Muscle layer of duodenum (tissue), 2 donors: Measurements from ENCODE around the gene SCGB1D1.
"Not testable (repeated sequence)": the region's sequence is repeated elsewhere in the genome, so short reads cannot be mapped to it uniquely, and the experiment has no call there.

Source experiments
- H3K27ac ChIP-seq: one replicate; pipeline ENCODE4 v1.7.0; 2013; ENCODE audit warnings: mild to moderate bottlenecking, low read length
- H3K27me3 ChIP-seq: one replicate; pipeline ENCODE4 v1.7.0; 2013; ENCODE audit warnings: low read depth, mild to moderate bottlenecking, control low read depth, low read length
- H3K36me3 ChIP-seq, 2 donors: one replicate each; pipeline ENCODE4 v1.7.0; 2013; ENCODE audit warnings: low read length in 2 of 2, control low read depth in 1 of 2, mild to moderate bottlenecking in 1 of 2; ENCODE audit not compliant: insufficient read depth in 2 of 2, control insufficient read depth in 1 of 2
- H3K4me1 ChIP-seq, 2 donors: one replicate each; pipeline ENCODE4 v1.7.0; 2013; ENCODE audit warnings: low read length in 2 of 2, mild to moderate bottlenecking in 2 of 2, control low read depth in 1 of 2, moderate library complexity in 1 of 2; ENCODE audit not compliant: insufficient read depth in 2 of 2, control insufficient read depth in 1 of 2
- H3K4me3 ChIP-seq, 2 donors: one replicate each; pipeline ENCODE4 v1.7.0; 2013; ENCODE audit warnings: low read length in 2 of 2, low read depth in 1 of 2, mild to moderate bottlenecking in 1 of 2
- H3K9me3 ChIP-seq, 2 donors: one replicate each; pipeline ENCODE4 v1.7.0; 2013; ENCODE audit warnings: low read length in 2 of 2, control low read depth in 1 of 2, mild to moderate bottlenecking in 1 of 2; ENCODE audit not compliant: control insufficient read depth in 1 of 2
- donor health status: healthy.

SCGB1D1 gene

DNA sequence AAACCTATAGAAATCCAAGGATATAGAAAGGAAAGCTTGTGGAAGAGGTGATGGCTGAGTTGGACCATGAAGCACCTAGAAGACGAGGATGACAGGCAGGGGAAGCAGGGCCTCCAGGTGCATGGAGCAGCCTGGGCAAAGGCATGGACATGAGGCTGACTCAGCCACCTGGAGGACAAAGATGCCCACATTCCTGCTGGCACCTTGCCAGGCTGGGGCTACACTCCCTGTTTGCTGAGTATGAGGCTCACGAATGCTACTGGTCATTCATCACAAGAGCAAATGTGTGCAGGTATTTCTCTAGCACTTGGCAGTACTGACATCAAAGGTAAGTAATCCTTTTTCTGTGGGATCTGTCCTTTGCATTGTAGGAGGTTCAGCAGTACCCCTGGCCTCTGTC is 11.4 kb downstream of the SCGB1D1 start:
- Histone ChIP-seq H3K4me3 (no peak overlapping the region), H3K27me3 (no peaks in the 10 kb centered on the region), H3K4me1 (no peaks in the 10 kb centered on the region), H3K9me3 (no peaks in the 10 kb centered on the region), H3K36me3 (no peaks in the 10 kb centered on the region), H3K27ac (no peak overlapping the region)

GRCh38 chr11:62202910-62203309 is 12.9 kb downstream of the SCGB1D1 start:
- no peaks in the 10 kb centered on the region for H3K27me3 ChIP-seq
- H3K4me3 ChIP-seq, result no peak overlapping the region
- H3K36me3 ChIP-seq, result no peaks in the 10 kb centered on the region
- no peaks in the 10 kb centered on the region for H3K9me3 ChIP-seq
- H3K4me1 ChIP-seq, result no peaks in the 10 kb centered on the region
- H3K27ac ChIP-seq, result no peak overlapping the region

DNA sequence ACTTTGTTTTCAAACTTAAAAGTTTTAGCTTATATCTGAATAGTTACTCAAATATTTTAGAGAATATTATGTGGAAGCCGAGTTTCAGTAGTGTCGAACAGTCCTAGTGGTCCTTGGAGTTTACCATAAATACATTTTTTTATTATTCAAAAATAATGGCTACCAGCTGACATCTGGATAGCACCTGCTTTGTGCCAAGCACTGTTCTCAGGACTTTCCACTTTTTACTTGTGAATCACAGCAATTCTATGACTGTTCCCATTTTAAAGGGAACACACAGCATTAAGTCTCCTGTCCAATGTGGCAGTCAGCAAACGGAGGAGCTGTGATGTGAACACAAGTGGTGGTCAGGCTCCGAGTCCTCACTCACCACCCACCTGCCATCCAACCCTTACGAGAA is 14.4 kb downstream of the SCGB1D1 start:
- no peaks in the 10 kb centered on the region for H3K27me3 ChIP-seq
- H3K27ac ChIP-seq, result no peak overlapping the region
- H3K4me3 ChIP-seq, result no peak overlapping the region
- H3K9me3 ChIP-seq, result no peaks in the 10 kb centered on the region
- no peaks in the 10 kb centered on the region for H3K36me3 ChIP-seq
- H3K4me1 ChIP-seq, result peaks cover 0 to 3% of the 10 kb centered on the region in 2 donors

DNA sequence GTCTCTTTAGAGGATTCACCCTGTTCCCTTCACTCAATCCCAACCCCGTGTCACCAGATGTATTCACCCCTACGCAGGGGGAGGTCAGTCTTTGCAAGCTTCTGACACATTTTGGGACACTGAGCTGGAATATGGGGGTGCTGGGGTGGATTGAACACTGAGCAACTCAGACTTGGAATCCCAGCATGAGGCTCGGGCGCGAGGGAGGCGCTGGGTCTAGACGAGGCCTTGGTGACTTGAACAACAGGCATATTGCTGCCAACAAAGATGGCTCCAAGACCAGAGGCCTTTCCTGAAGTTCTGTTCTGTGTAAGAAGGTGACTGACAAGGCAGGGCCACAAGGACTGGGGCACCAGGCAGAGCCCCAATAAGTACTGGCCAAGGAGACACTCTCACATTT is 15.4 kb downstream of the SCGB1D1 start:
- Histone ChIP-seq H3K9me3 (no peaks in the 10 kb centered on the region), H3K4me3 (no peak overlapping the region), H3K36me3 (no peaks in the 10 kb centered on the region), H3K27ac (no peak overlapping the region), H3K4me1 (peaks cover 0 to 3% of the 10 kb centered on the region in 2 donors), H3K27me3 (no peaks in the 10 kb centered on the region)

GRCh38 chr11:62206276-62207066 is 16.5 kb downstream of the SCGB1D1 start:
- H3K27ac ChIP-seq, H3K36me3 ChIP-seq, H3K4me3 ChIP-seq, H3K9me3 ChIP-seq, H3K27me3 ChIP-seq, H3K4me1 ChIP-seq: not testable (repeated sequence)

GRCh38 chr11:62208785-62209144 is 18.7 kb downstream of the SCGB1D1 start:
- Histone ChIP-seq H3K27ac (no peak overlapping the region), H3K9me3 (no peaks in the 10 kb centered on the region), H3K27me3 (no peaks in the 10 kb centered on the region), H3K4me1 (peaks cover 0 to 3% of the 10 kb centered on the region in 2 donors), H3K4me3 (no peak overlapping the region), H3K36me3 (no peaks in the 10 kb centered on the region)

DNA sequence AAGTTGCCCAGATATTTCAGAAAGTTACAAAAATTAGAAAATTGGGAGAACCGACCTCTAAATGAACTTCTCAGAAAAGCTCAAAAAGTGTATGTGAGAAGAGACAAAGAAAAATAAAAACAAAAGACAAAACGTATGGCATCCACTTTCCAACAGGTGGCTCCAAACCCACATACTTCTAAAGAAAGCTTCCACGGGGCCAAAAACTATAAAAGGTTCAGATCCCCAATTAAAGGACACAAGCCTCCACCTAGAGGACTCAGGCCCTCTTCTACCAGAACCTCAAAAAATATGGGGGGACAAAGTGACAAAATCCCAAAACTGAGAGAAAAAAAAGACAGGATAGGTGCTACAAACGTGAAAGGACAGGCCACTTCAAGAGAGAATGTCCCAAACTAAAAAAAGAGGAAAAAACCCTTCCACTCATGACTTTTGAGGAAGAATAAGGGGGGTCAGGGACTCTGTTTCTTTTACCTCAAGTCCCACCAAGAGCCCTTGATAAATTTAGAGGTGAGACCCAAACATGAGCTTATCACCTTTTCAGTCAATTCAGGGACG is 27.3 kb downstream of the SCGB1D1 start:
- Histone ChIP-seq H3K27me3 (no peaks in the 10 kb centered on the region), H3K4me3 (no peak overlapping the region), H3K4me1 (no peaks in the 10 kb centered on the region), H3K9me3 (peaks cover 0 to 4% of the 10 kb centered on the region in 2 donors), H3K36me3 (no peaks in the 10 kb centered on the region), H3K27ac (no peak overlapping the region)

DNA sequence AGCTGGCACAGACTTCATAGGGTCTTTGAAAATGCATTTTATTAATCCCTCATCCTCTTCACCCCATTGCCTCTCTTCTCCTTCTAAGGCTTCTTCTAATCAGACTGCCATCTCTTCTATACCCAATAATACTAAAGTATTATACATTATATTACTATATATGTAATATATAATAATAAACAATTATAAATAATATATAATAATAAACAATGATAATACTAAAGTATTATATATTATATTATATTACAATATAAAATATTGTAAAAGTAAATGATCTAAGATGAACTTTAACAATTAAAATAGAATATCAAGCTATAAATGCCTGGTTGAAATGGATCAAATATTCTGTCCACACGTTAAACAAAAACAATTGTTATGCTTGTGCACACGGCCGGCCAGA is 31.5 kb downstream of the SCGB1D1 start:
- Histone ChIP-seq H3K27ac (no peak overlapping the region), H3K4me3 (no peak overlapping the region), H3K36me3 (no peaks in the 10 kb centered on the region)

DNA sequence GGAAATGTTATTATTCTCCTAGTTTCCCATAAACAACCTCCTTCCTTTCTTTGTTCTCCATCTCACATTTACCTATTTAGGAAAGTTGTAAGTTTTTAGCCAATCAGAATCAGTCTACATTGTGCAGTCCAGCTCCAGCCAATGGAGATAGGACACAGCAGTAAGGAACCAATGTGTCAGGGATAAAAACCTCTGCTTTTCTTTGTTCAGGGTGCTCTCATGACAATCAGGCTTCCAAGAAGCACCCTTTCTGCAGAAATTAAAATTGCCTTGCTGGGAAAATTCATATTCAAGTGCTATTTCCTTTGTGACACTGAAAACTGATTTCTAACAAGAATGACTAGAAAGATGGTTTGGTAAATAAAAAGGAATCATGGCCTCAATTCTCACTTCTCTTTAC is 33.1 kb downstream of the SCGB1D1 start:
- H3K27me3 ChIP-seq, result no peaks in the 10 kb centered on the region

More for the DNA sequence above, 31.5 kb downstream of the SCGB1D1 start:
- H3K27me3 ChIP-seq, result no peaks in the 10 kb centered on the region
- peaks cover 15 to 23% of the 10 kb centered on the region in 2 donors for H3K9me3 ChIP-seq
- H3K4me1 ChIP-seq, result no peaks in the 10 kb centered on the region

DNA sequence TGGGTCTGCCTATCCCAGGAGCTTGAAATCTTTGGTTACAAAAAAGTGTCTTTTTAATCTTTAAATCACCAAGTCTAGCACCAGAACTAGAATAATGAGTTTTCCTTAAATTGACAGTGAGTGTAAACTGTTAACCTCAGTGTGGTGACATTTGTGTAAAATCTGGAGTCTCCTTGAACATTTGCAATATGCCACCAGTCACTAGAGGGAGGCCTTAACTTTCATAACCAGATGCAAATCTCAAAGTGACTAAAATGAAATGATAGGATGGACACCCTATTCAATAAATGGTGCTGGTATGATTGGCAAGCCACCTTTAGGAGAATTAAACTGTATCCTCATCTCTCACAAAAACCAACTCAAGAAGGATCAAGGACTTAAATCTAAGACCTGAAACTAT is 43.7 kb downstream of the SCGB1D1 start:
- no peak overlapping the region for H3K27ac ChIP-seq
- no peaks in the 10 kb centered on the region for H3K27me3 ChIP-seq
- no peaks in the 10 kb centered on the region for H3K4me1 ChIP-seq
- no peaks in the 10 kb centered on the region for H3K9me3 ChIP-seq
- H3K36me3 ChIP-seq, result no peaks in the 10 kb centered on the region
- no peak overlapping the region for H3K4me3 ChIP-seq

More for the DNA sequence above, 33.1 kb downstream of the SCGB1D1 start:
- Histone ChIP-seq H3K4me3 (peak overlapping the region in 1 of 2 donors; percentile 32), H3K36me3 (no peaks in the 10 kb centered on the region), H3K9me3 (peaks cover 15 to 23% of the 10 kb centered on the region in 2 donors), H3K4me1 (no peaks in the 10 kb centered on the region), H3K27ac (no peak overlapping the region)

DNA sequence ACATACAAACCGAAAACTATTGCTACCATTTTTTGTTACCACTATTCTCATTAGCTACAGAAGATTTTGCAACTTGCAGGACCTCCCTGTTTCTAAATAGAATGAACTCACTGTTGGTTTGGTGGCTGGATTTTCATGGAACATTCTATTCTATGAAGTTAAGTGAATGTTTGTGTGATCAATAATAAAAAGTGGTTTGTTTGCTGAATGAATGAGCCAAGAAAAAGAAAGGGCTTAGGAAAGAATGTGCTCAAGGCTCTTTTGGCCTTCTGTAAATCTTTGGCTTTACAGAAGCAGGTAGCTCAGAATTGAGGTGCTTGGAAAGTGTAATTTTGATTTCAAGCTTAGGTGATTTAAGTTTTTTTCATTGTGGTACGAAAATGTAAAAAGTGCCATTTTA is 46.2 kb downstream of the SCGB1D1 start:
- Histone ChIP-seq H3K27ac (no peak overlapping the region), H3K27me3 (no peaks in the 10 kb centered on the region), H3K4me1 (no peaks in the 10 kb centered on the region), H3K9me3 (no peaks in the 10 kb centered on the region), H3K4me3 (no peak overlapping the region), H3K36me3 (no peaks in the 10 kb centered on the region)

DNA sequence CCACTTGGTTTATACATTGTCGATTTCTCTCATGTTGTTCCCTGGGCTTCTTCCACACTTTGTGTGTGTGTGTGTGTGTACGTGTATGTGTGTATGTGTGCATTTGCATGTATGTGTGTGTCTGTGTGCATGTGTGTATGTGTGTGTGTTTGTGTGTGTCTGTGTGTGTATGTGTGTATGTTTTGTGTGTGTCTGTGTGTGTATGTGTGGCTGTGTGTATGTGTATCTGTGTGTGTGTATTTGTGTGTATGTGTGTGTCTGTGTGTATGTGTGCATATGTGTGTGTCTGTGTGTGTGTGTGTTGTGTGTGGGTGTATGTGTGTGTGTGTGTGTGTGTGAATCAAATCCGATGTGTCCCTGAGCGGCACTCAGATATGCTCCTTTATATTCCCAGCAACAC is 47.5 kb downstream of the SCGB1D1 start:
- Histone ChIP-seq H3K9me3 (no peaks in the 10 kb centered on the region), H3K27me3 (no peaks in the 10 kb centered on the region), H3K27ac (no peak overlapping the region), H3K4me1 (no peaks in the 10 kb centered on the region), H3K4me3 (no peak overlapping the region), H3K36me3 (no peaks in the 10 kb centered on the region)
